NCI-H446 treated with DMSO at 0.1 percent for 48 hours (cell line): ENCODE results near the gene ZNF548.
"Not testable (repeated sequence)": the region's sequence is repeated elsewhere in the genome, so short reads cannot be mapped to it uniquely, and the experiment has no call there.

ENCODE experiments used
- DNase-seq: peaks from one replicate; lab custom pipeline; 2025; lab: John Stamatoyannopoulos, UW

ZNF548 gene

DNA sequence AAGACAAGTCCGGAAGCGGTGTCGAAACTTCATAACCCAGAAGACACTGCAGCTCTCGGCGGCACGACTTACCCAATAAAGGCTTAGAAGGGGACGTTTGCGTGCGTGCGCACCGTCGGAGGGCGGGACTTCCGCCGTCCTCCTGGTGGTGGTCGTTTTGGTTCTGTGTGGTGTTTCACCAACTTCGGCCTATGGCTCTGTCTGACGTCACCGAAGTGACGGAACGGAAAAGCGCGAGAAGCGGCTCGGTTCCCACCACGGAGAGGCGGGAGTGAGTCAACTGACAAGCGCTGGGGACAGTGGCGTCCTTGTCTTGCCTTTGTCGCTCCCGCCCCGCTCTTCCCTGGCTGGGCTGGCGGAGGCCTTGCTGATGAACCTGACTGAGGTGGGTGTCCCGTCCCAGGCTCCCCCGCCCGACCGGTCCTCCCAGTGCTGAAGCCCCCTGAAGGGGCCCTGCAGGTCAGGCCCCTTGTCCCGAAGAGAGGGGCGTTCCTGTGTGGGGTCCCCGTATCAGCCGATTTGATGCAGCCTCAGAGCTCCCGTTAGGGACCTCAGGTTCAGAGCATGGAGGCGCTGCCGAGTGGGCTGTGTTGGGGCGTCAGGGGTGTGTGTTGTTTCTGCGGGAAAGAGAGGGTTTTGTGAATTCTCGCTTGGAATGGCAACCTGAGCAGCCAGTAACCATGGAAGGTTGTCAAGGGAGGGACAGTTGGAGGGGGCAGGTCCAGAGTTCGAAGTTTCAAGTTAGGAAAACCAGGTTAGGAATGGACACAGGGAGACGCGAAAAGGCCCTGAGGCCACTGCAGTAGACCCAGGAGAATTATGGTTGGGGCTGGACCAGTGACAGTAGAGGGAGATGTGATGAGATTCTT, at the start of gene ZNF548:
TSS of gene ZNF548 (plus strand) at position 125 of the 869 bp plus-strand sequence. CDS start at position 371, 246 bp downstream.
- peak; percentile 96 for DNase-seq

DNA sequence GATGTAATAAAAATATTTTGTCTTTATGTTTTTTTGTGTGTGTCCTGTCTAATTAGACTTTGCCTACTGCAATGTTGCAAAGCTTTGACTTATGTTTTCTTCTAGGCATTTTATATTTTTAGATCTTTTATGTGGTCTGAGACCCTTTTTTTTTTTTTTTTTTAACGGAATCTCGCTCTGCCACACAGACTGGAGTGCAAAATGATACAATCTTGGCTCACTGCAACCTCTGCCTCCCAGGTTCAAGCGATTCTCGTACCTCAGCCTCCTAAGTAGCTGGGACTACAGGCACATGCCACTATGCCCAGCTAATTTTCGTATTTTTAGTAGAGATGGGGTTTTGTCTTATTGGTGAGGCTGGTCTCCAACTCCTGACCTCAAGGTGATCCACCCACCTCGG, 47.1 kb upstream of the ZNF548 start:
- DNase-seq: no peak

DNA sequence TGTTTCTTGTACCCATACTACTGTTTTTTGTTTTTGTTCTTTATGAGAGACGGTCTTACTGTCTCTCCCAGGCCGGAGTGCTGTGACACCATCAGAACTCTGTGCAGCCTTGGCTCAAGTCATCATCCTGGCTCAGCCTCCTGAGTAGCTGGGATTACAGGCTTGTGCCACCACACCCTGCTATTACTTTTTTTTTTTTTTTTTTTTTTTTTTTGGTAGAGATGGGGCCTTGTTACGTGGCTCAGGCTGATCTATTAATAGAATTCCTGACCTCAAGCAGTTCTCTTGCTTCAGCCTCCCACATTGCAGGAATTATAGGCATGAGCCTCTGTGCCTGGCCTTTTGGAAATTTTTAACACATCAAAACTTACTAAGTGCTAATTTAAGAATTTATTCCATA, 41.5 kb upstream of the ZNF548 start:
- no peak for DNase-seq

DNA sequence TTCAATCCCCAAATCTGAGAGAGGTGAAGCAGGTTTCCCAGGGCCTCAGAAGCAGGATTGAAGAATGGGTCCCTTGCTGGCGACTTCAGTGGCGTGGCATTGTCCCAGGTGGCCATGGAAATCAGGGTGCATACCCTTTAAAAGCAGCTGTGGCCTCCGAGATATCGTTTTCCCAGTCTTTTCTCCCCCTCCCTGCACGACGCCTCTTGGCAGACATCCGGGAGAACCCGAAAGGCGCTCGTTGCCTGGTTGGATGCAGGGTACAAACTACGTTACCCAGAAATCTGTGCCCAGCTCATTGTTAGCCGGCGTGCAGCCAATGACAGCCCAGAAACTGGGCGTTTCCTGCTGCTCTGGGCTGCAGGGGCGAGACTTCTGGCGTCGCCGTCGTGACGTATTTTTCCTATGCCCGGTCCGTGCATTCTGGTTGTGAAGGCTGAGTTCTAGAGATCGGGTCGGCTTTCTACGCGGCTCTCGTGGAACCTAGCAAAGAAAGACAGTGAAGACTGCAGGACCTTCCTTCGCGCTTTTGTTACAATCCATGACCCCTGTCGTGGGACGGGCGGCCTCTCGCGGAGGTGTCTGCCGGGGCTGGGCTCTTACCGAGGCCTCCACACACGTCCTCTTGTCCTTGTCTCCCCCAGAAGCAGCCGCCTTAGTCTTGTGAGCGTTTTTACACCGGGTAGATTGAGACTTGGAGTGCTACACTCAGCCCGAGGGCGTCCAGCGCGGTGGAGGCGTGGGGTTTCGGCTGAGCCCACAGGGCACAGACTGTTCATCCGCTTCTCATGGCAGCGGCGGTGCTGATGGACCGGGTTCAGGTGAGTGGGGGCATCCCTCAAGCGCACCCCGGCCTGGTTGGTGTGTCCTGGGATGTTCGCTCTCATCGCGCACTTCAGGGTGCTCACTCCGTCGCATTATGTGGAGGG, 38.5 kb upstream of the ZNF548 start, which contains the start of gene ZNF304:
TSS of gene ZNF304 (plus strand) at position 395 of the 929 bp plus-strand sequence. CDS start at position 789, 394 bp downstream.
- DNase-seq: peak; percentile 89

DNA sequence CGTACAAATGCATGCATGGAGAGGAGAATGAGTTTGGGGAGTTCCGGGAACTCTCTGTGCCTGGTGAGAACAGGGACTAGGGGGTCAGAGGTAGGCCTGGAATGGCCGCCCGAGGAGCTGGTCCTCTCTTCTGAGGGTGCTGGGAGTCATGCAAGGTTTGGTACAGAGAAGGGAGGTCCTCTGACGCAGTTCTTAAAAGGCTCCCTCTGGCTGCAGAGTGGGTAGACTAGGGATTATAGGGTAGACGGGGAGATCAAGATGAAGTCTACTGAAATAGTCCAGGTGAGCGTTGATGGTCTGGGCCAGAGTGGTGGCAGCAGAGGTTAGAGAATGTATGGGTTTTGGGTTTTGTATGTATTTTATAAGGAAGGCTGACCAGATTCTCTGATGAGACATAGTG, 37.8 kb upstream of the ZNF548 start:
- DNase-seq: no peak

DNA sequence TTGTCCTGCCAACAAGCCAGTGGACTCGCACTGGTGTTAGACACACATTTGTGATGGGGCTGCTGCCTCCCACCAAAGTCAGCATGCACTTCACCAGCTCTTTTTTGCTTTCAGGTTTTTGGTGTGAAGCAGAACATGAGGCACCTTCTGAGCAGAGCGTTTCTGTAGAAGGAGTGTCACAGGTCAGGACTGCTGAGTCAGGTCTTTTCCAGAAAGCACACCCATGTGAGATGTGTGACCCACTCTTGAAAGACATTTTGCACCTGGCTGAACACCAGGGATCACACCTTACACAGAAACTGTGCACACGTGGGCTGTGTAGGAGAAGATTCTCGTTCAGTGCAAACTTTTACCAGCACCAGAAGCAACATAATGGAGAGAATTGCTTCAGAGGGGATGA, 33.7 kb upstream of the ZNF548 start:
- no peak for DNase-seq

DNA sequence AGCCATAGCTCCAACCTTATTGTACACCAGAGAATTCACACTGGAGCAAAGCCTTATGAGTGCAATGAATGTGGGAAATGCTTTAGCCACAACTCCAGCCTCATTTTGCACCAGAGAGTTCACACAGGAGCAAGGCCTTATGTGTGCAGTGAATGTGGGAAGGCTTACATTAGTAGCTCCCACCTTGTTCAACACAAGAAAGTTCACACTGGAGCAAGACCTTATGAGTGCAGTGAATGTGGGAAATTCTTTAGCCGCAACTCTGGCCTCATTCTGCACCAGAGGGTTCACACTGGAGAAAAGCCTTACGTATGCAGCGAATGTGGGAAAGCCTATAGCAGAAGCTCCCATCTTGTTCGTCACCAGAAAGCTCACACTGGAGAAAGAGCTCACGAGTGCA, 32.2 kb upstream of the ZNF548 start:
- no peak for DNase-seq

DNA sequence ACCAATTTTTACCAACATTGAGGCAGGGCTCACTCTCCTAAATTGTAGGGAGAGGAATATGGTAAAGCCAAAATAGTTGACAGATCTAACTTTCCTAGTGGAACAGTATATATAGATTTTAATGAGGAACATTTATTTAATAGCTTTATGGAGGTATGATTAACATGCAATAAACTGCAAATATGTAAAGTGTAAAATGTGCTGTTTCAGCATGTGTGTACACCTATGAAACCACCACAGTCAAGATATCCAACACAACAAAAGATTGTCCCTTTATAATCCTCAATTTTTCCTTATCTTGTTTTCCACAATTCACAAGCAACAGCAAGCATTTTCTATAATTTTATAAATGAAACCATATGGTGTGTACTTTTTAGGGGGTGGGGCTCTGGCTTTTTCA, 30.4 kb upstream of the ZNF548 start:
- no peak for DNase-seq

DNA sequence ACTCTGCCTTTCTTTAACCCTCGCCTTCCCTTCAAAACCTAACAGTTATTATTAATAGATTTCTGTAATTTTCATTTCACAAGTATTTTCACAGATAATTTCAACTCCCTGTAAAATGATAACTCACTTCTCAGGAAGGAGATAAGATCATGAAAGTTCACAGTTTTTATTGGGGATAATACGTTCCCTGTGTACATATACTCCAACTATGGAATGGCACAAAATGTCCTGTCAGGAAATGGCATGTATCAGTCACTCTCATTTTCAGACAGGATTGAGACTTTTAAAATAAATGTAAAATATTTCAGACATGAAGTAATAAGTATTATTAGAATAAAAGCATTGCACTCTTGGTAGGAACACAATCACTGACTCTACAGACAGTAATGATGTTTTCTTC, 27.2 kb upstream of the ZNF548 start:
- no peak for DNase-seq

DNA sequence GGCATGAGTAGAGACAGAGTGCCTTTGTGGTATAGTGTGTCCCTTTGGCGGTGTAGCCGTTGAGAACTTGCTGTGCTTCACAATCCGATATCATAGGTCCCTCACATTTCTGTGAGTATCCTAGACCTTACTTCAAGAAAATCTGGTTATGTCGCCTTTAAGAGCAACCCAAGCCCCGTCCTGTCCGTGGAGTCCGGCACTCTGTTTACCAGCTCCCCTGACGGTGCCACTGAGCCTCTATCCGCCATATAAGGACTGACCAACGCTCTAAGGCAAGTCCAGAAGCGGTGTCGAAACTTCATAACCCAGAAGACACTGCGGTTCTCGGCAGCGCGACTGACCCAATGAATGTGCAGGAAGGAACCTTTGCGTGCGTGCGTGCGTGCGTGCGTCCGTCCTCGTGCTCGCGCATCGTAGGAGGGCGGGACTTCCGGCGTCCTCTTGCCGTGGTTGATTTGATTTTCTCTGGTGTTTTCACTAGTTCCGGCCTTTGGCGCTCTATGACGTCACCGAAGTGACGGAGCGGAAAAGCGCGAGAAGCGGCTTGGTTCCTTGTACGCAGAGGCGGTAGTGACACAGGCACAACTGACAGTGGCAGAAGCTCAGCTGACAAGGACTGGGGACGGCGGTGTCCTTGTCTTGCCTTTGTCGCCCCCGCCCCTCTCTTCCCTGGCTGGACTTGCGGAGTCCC, 26.5 kb upstream of the ZNF548 start, which contains the start of the genes TRAPPC2B and ZNF547:
TSS of gene TRAPPC2B (plus strand) at position 555 of the 691 bp plus-strand sequence. CDS start 1,283 bp downstream, outside the sequence.
TSS of gene ZNF547 (plus strand) at position 555 of the 691 bp plus-strand sequence. CDS start 5,005 bp downstream, outside the sequence.
- peak; percentile 98 for DNase-seq

DNA sequence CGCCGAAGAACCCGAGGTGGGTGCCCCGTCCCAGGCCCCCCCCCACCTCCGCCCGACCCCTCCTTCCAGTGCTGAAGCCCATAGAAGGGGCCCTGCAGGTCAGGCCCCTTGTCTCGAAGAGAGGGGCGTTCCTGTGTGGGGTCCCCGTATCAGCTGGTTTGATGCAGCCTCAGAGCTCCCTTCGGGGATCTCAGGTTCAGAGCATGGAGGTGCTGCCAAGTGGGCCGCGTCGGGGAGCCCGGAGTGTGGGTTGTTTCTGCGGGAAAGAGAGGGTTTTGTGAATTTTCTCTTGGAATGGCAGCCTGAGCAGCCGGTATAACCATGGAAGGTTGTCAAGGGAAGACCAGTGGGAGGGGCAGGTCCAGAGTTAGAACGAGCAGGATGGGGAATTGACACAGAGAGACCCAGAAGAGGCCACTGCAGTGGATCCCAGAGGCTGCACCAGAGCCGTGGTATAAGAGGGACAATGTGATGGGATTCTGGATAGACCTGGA, 25.9 kb upstream of the ZNF548 start:
- no peak for DNase-seq

DNA sequence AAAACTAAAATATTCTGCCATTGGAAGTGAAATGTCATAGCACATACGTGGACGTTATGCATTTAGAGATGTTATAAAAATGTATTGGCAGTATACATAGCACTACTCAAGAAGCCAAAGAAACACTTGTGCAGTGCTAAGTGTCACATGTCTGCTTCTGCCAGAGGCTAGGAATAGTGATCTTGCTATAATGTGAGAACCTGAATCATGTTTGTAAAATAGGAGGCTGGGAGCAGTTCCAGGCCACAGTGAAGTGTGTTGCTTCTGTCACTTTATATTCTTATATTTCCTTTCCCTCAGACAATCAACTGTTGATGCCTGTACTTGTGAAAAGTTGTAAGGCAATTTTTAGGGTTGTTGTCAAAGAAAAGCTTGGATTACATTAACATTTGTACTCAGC, 22.9 kb upstream of the ZNF548 start:
- DNase-seq: no peak

DNA sequence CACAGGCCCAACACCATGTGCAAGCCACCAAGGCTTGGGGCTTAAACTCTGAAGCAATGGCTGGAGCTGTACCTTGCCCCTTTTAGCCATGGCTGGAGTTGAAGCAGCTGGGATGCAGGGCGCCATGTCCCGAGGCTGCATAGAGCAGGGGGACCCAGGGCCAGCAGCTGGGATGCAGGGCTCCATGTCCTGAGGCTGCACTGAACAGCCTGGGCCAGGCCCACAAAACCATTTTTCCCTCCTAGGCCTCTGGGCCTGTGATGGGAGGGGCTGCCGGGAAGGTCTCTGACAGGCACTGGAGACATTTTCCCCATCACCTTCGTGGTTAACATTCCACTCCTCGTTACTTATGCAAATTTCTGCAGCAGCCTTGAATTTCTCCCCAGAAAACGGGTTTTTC, 15.5 kb upstream of the ZNF548 start:
- DNase-seq: no peak

DNA sequence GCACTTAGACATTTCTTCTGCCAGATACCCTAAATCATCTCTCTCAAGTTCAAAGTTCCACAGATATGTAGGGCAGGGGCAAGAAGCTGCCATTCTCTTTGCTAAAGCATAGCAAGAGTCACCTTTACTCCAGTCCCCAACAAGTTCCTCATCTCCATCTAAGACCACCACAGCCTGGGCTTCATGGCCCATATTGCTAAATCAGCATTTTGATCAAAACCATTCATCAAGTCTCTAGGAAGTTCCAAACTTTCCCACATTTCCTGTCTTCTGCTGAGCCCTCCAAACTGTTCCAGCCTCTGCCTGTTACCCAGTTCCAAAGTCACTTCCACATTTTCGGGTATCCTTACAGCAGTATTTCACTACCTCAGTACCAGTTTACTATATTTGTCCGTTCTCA, 15.0 kb upstream of the ZNF548 start:
- not testable (repeated sequence) for DNase-seq

DNA sequence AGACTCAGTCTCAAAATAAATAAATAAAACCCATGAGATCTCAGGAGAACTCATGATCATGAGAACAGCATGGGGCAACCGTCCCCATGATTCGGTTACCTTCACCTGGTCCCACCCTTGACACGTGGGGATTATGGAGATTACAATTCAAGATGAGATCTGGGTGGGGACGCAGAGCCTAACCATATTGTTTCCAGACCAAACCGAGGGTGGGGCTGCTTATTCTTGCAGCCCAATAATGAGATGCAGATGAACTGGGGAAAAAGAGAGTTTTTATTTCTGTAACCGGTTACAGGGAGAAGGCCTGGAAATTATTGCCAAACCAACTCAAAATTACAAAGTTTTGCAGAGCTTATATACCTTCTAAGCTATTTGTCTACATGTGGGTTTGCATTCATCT, 13.5 kb upstream of the ZNF548 start:
- DNase-seq: no peak

DNA sequence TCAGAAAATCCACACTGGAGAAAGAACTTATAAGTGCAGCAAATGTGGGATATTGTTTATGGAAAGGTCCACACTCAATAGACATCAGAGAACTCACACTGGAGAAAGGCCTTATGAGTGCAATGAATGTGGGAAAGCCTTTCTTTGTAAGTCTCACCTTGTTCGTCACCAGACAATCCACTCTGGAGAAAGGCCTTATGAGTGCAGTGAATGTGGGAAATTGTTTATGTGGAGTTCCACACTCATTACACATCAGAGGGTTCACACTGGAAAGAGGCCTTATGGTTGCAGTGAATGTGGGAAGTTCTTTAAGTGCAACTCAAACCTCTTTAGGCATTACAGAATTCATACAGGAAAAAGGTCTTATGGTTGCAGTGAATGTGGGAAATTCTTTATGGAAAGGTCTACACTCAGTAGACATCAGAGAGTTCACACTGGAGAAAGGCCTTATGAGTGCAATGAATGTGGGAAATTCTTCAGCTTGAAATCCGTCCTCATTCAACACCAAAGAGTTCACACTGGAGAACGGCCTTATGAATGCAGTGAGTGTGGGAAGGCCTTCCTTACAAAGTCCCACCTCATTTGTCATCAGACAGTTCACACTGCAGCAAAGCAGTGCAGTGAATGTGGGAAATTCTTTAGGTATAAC, 12.0 kb upstream of the ZNF548 start:
- DNase-seq: no peak

DNA sequence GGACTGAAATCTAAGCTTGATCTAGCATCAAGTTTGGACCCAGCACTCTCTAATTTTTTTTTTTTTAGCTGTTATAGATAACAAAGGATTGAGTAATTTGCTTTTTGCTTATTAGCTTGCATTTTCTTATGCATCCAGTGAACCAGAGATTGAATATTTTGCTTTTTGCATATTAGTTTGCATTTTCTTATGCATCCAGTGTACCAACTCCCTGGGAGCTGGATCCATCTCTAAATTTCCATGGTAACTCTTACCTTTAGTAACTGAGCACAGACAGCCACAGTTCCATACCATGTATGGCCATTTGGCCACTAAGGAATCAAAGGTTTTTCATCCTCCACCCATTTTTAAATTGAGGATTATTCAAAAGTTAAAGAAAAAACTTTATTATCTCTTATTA, 8.7 kb upstream of the ZNF548 start:
- DNase-seq: no peak

DNA sequence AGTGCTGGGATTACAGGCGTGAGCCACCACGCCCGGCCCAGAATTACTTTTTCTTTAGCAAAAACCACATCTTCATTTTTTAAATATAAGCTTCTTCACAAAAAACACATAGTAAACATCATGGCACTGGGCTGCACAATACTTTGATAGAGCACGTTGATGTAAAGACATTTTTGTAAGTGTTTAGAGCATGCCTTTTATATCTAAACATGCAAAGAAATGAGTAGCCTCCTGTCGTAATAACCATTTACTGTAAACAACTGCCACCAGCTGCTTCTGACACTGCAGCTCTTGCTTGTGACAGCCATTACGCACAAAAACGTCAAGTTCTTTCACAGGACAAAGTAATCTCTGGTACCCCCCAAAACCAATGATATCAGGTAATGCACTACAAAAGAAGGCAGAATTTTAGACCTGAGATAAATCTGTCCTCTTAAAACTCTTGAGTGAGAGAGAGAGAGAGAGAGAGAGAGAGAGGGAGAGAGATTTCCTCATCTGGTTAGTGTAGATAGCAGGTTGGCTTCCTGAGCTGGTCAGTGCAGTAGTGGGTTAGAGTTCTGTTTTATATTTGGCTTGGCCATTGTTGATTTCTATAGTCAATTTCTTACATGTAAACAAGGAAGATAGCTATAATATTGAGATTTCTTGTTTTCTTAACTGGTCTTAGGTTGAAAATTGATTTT, 6.7 kb upstream of the ZNF548 start:
- DNase-seq: no peak

DNA sequence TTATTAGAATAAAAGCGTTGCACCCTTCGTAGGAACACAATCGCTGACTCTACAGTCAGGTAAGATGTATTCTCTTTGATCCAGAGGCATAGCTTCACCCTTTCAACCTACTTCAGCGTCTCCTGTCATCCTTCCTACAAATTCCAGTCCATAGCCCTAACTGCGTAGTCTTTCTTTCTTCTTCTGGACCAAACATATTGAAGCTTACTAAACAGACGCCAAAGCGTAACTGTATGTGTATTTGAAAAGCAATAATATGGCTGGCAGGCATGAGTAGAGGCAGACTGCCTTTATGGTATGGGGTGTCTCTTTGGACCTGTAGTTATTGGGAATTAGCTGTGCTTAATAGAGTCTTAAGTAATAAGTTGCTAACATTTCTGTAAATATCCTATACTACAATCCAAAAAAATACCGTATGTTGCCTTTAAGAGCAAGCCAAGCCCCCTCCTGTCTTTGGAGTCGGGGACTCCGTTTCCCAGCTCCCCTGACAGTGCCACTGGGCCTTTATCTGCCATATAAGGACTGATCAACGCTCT, 392 bp upstream of the ZNF548 start:
- no peak for DNase-seq

DNA sequence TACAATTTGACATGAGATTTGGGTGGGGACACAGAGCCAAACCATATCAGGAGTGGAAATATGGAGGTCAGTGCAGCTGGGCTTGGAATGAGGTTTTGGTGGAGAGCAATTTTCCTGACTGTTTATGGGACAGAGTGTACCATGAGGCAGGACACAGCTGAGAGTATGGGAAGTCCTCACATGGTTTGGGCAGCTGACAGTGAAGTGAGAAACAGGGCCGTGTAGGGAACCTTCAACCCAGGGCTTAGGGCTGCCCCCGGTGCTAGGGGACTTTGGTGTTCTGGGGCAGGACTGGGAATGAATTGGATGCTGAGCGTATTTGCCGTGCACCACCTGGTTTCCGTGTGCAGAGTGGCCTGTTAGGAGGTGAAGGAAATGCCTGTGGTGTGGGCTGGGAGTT, 6.1 kb downstream of the ZNF548 start:
- no peak for DNase-seq
